Hepatocyte (in vitro differentiated cells): ENCODE data around the gene SLC10A3. TPM values are rescaled to one million over a fixed set of nuclear protein-coding genes. Genes with fewer than 3 reads are reported as not detected.

Source experiments
- DNase-seq: peaks from one replicate; pipeline ENCODE4 v3.0.0-alpha.2; 2016; ENCODE audit warnings: low spot score
- H2AFZ ChIP-seq: fragments of 200-600 bp; sonication (generic); 2 replicates; pipeline ENCODE4 v1.6.0; 2016; ENCODE audit warnings: antibody characterized with exemption, mild to moderate bottlenecking
- H3K27ac ChIP-seq: fragments of 200-600 bp; sonication (generic); 2 replicates; pipeline ENCODE4 v1.5.1; 2016; ENCODE audit warnings: mild to moderate bottlenecking
- H3K27me3 ChIP-seq: fragments of 200-600 bp; sonication (generic); 2 replicates; pipeline ENCODE4 v1.6.1; 2016
- H3K36me3 ChIP-seq: fragments of 200-600 bp; sonication (generic); replicated peaks from 2 replicates; pipeline ENCODE4 v1.5.1; 2016; ENCODE audit warnings: low read depth; ENCODE audit not compliant: insufficient read depth
- H3K4me1 ChIP-seq: fragments of 200-600 bp; sonication (generic); 2 replicates; pipeline ENCODE4 v1.5.1; 2016; ENCODE audit warnings: mild to moderate bottlenecking, moderate library complexity; ENCODE audit not compliant: insufficient read depth
- H3K4me2 ChIP-seq: fragments of 200-600 bp; sonication (generic); 2 replicates; pipeline ENCODE4 v1.6.0; 2016
- H3K4me3 ChIP-seq: fragments of 200-600 bp; sonication (generic); 2 replicates; pipeline ENCODE4 v1.5.1; 2016; ENCODE audit warnings: mild to moderate bottlenecking
- H3K79me2 ChIP-seq: fragments of 200-600 bp; sonication (generic); 2 replicates; pipeline ENCODE4 v1.6.0; 2017; ENCODE audit warnings: mild to moderate bottlenecking
- H3K9me2 ChIP-seq: fragments of 200-600 bp; sonication (generic); replicated peaks from 2 replicates; pipeline ENCODE4 v1.6.0; 2017; ENCODE audit warnings: mild to moderate bottlenecking; ENCODE audit not compliant: insufficient read depth
- H3K9me3 ChIP-seq: fragments of 200-600 bp; sonication (generic); 2 replicates; pipeline ENCODE4 v1.5.1; 2016; ENCODE audit warnings: low read depth, mild to moderate bottlenecking
- H4K20me1 ChIP-seq: fragments of 200-600 bp; sonication (generic); 2 replicates; pipeline ENCODE4 v1.6.0; 2016; ENCODE audit warnings: mild to moderate bottlenecking; ENCODE audit not compliant: insufficient read depth, poor library complexity, severe bottlenecking
- CTCF ChIP-seq: fragments of 200-600 bp; sonication (generic); IDR thresholded peaks from 2 replicates; pipeline ENCODE4 v1.5.1; 2016; ENCODE audit warnings: antibody characterized with exemption, mild to moderate bottlenecking; ENCODE audit not compliant: poor library complexity
- EZH2 ChIP-seq: fragments of 200-600 bp; sonication (generic); IDR thresholded peaks from 2 replicates; pipeline ENCODE4 v1.6.1; 2016; ENCODE audit warnings: antibody characterized with exemption, mild to moderate bottlenecking, borderline replicate concordance
- EZH2phosphoT487 ChIP-seq: fragments of 200-600 bp; sonication (generic); IDR thresholded peaks from one replicate; pipeline ENCODE4 v1.6.1; 2018; ENCODE audit warnings: antibody characterized with exemption, mild to moderate bottlenecking, low read depth, moderate library complexity; ENCODE audit not compliant: unreplicated experiment, severe bottlenecking
- WGBS: methylation state at CpG from one replicate; pipeline ENCODE4 v1.1.6; 2016; ENCODE audit warnings: low lambda C conversion rate; ENCODE audit errors: missing lambda C conversion rate; 5-methylcytosine and 5-hydroxymethylcytosine counted together
- polyA plus RNA-seq: library from polyadenylated mRNA; unstranded; fragments of >200 nt; fragmentation: Nextera tagmentation; extraction: Ambion mirVana; gene quantifications from 2 replicates; pipeline ENCODE4 v1.2.1, GENCODE V29; 2016
- total RNA-seq: library from RNA; depleted of rRNA; stranded (reverse); fragments of >200 nt; gene quantifications from 2 replicates; pipeline ENCODE4 v1.2.3, GENCODE V29; 2014

The SLC10A3 gene
- total and polyA plus RNA-seq, 2 experiments from 2014 or later: 28.8 to 48.3 TPM

GRCh38 chrX:154525606-154526490 is 35.4 kb upstream of the SLC10A3 start:
- peak overlapping the region; percentile 96 for H3K27ac ChIP-seq
- H3K4me1 ChIP-seq: peaks cover 11% of the 10 kb centered on the region
- H3K9me2 ChIP-seq: no peaks in the 10 kb centered on the region
- no peak overlapping the region for H2AFZ ChIP-seq
- H3K9me3 ChIP-seq: no peaks in the 10 kb centered on the region
- no peaks in the 10 kb centered on the region for H3K27me3 ChIP-seq
- no peaks in the 10 kb centered on the region for H3K36me3 ChIP-seq
- no peak overlapping the region for H3K4me3 ChIP-seq
- H3K4me2 ChIP-seq: no peak overlapping the region
- 85% methylated on average over 14 of the region's 14 CpGs for WGBS
- no peak for TF ChIP-seq EZH2
- TF ChIP-seq EZH2phosphoT487: no peak
- TF ChIP-seq CTCF: no peak
- no peak for DNase-seq
- no peaks in the 10 kb centered on the region for H3K79me2 ChIP-seq
- no peaks in the 10 kb centered on the region for H4K20me1 ChIP-seq

GRCh38 chrX:154519389-154519788 is 29.0 kb upstream of the SLC10A3 start:
- Histone ChIP-seq H3K9me2 (no peaks in the 10 kb centered on the region), H3K36me3 (no peaks in the 10 kb centered on the region), H3K4me2 (no peak overlapping the region), H3K79me2 (peaks cover 2% of the 10 kb centered on the region), H2AFZ (no peak overlapping the region), H3K27me3 (no peaks in the 10 kb centered on the region), H3K4me1 (peaks cover 14% of the 10 kb centered on the region), H3K9me3 (no peaks in the 10 kb centered on the region), H4K20me1 (no peaks in the 10 kb centered on the region), H3K4me3 (no peak overlapping the region), H3K27ac (no peak overlapping the region)
- DNase-seq: no peak
- WGBS: 91% methylated on average over 8 of the region's 8 CpGs
- TF ChIP-seq EZH2 (no peak), EZH2phosphoT487 (no peak), CTCF (no peak)

- Histone ChIP-seq H3K27ac (peak overlapping the region; percentile 97), H3K36me3 (no peaks in the 10 kb centered on the region), H3K9me2 (no peaks in the 10 kb centered on the region), H3K27me3 (no peaks in the 10 kb centered on the region), H3K4me2 (peak overlapping the region; percentile 70), H2AFZ (no peak overlapping the region), H3K4me1 (peaks cover 14% of the 10 kb centered on the region), H3K4me3 (no peak overlapping the region), H3K9me3 (no peaks in the 10 kb centered on the region), H3K79me2 (peaks cover 6% of the 10 kb centered on the region), H4K20me1 (no peaks in the 10 kb centered on the region)
- WGBS: 54% methylated on average over 25 of the region's 25 CpGs
- peak; percentile 39 for DNase-seq
- TF ChIP-seq EZH2phosphoT487: no peak
Measured at GRCh38 chrX:154517101-154517781, 26.8 kb upstream of the SLC10A3 start.

- TF ChIP-seq EZH2: no peak
- TF ChIP-seq EZH2phosphoT487: no peak
- no peak for TF ChIP-seq CTCF
- H2AFZ ChIP-seq: no peak overlapping the region
- no peaks in the 10 kb centered on the region for H4K20me1 ChIP-seq
- H3K27ac ChIP-seq: peak overlapping the region; percentile 97
- peaks cover 14% of the 10 kb centered on the region for H3K4me1 ChIP-seq
- H3K9me2 ChIP-seq: no peaks in the 10 kb centered on the region
- H3K27me3 ChIP-seq: no peaks in the 10 kb centered on the region
- peak overlapping the region; percentile 70 for H3K4me2 ChIP-seq
- no peaks in the 10 kb centered on the region for H3K9me3 ChIP-seq
- H3K4me3 ChIP-seq: peak overlapping the region; percentile 2
- DNase-seq: peak; percentile 82
- H3K79me2 ChIP-seq: peaks cover 6% of the 10 kb centered on the region
- H3K36me3 ChIP-seq: no peaks in the 10 kb centered on the region
- WGBS: 44% methylated on average over 19 of the region's 19 CpGs
Measured at GRCh38 chrX:154516656-154517100, 26.2 kb upstream of the SLC10A3 start.
